Thoracic aorta (tissue), 2 donors: ENCODE results near the gene NUFIP1. TPM values are rescaled to one million over a fixed set of nuclear protein-coding genes. Genes with fewer than 3 reads are reported as not detected.

ENCODE experiments used
- ATAC-seq: fragments of 150-250 bp; one replicate; pipeline ENCODE4 v1.8.0; 2017; ENCODE audit warnings: low read depth; ENCODE audit not compliant: insufficient number of reproducible peaks, low FRiP score
- DNase-seq: peaks from one replicate; pipeline ENCODE4 v3.0.0-alpha.2; 2020; ENCODE audit warnings: low spot score
- H3K27ac ChIP-seq, 2 donors: fragments of 200-600 bp; sonication (generic); 1 replicate in 1 of 2; 2 replicates in 1 of 2; pipeline ENCODE4 v1.5.1; 2016; ENCODE audit warnings: mild to moderate bottlenecking in 2 of 2, moderate library complexity in 2 of 2
- H3K27me3 ChIP-seq: fragments of 200-600 bp; sonication (generic); replicated peaks from 2 replicates; pipeline ENCODE4 v1.6.0; 2016; ENCODE audit warnings: mild to moderate bottlenecking; ENCODE audit not compliant: insufficient read depth
- H3K36me3 ChIP-seq: fragments of 200-600 bp; sonication (generic); one replicate; pipeline ENCODE4 v1.5.1; 2016
- H3K4me1 ChIP-seq, 2 donors: fragments of 200-600 bp; sonication (generic); 1 replicate in 1 of 2; 2 replicates in 1 of 2; pipeline versions ENCODE4 v1.5.1 to v1.6.0; 2016; ENCODE audit warnings: low read depth in 2 of 2, mild to moderate bottlenecking in 1 of 2; ENCODE audit not compliant: control insufficient read depth in 1 of 2
- H3K4me3 ChIP-seq: fragments of 200-600 bp; sonication (generic); 2 replicates; pipeline ENCODE4 v1.5.1; 2016; ENCODE audit warnings: mild to moderate bottlenecking
- H3K9me3 ChIP-seq: fragments of 200-600 bp; sonication (generic); 2 replicates; pipeline ENCODE4 v1.5.1; 2016
- total RNA-seq, 2 donors: library from RNA; depleted of rRNA; stranded (reverse); fragments of >200 nt; gene quantifications; one replicate each; pipeline versions ENCODE4 v1.1.0 to v1.2.3, GENCODE V29; 2016
- TF ChIP-seq, protein P1 (sequence below): fragments of 200-600 bp; sonication (generic); IDR thresholded peaks from one replicate; pipeline ENCODE4 v1.5.1; 2019; ENCODE audit warnings: antibody characterized with exemption

The NUFIP1 gene
- total RNA-seq, 2 donors from 2014 or later, result 0.54 to 4.5 TPM

DNA sequence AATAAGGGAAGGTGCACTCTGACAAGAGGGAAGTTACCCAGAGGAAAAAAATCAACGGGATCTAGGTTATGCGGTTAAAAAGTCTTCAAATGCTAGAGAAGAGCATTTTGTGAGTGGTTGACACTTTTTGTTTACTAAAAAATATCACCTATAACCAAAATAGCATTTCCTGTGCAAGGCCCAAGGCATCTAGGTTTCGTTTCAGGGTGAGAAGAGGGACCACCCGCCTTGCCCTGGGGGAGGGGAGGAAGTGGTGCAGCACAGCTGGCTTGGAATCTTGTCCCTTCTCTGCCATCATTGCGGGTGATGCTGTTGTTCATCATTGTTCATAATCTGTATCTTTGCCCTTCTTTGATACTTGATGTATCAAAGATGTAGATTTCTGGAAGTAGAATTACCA is 80.6 kb downstream of the NUFIP1 start:
- no peak for DNase-seq
- no peaks in the 10 kb centered on the region for H3K9me3 ChIP-seq
- no peaks in the 10 kb centered on the region for H3K36me3 ChIP-seq
- H3K27me3 ChIP-seq, result no peaks in the 10 kb centered on the region
- TF ChIP-seq, protein P1, sequence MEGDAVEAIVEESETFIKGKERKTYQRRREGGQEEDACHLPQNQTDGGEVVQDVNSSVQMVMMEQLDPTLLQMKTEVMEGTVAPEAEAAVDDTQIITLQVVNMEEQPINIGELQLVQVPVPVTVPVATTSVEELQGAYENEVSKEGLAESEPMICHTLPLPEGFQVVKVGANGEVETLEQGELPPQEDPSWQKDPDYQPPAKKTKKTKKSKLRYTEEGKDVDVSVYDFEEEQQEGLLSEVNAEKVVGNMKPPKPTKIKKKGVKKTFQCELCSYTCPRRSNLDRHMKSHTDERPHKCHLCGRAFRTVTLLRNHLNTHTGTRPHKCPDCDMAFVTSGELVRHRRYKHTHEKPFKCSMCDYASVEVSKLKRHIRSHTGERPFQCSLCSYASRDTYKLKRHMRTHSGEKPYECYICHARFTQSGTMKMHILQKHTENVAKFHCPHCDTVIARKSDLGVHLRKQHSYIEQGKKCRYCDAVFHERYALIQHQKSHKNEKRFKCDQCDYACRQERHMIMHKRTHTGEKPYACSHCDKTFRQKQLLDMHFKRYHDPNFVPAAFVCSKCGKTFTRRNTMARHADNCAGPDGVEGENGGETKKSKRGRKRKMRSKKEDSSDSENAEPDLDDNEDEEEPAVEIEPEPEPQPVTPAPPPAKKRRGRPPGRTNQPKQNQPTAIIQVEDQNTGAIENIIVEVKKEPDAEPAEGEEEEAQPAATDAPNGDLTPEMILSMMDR, result no peak
- no peak overlapping the region for H3K4me3 ChIP-seq
- H3K27ac ChIP-seq, result no peak overlapping the region
- H3K4me1 ChIP-seq, result peaks cover 32 to 40% of the 10 kb centered on the region in 2 donors
- ATAC-seq, result no peak

- ATAC-seq (no peak), DNase-seq (no peak)
- no peaks in the 10 kb centered on the region for H3K36me3 ChIP-seq
- no peak overlapping the region for H3K4me3 ChIP-seq
- H3K4me1 ChIP-seq, result peaks cover 32 to 45% of the 10 kb centered on the region in 2 donors
- no peaks in the 10 kb centered on the region for H3K9me3 ChIP-seq
- no peak overlapping the region for H3K27ac ChIP-seq
- TF ChIP-seq, protein P1, result no peak
- no peaks in the 10 kb centered on the region for H3K27me3 ChIP-seq
Measured at GRCh38 chr13:44908266-44908665, 81.0 kb downstream of the NUFIP1 start.

DNA sequence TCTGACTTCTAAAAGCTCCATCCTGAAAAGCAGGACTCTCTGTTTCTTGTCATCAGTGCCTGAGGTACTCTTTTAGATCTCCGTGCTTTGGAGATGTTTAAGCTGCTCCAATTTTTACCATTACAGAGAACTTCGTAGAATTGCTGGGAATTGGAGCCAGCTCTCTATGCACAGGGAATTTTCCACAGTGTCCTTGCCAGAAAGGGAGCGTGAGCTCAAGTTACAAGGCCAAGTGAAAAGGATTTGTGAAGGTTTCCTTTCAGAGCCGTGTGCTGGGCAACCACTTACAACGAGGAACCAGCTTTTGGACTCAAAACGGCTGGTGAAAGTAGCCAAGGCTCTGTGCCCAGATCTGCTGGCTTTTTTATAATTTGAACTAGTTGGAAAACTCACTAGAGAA is 82.6 kb downstream of the NUFIP1 start:
- peak overlapping the region; percentile 37 to 75 for H3K27ac ChIP-seq
- TF ChIP-seq, protein P1, result no peak
- no peaks in the 10 kb centered on the region for H3K9me3 ChIP-seq
- no peaks in the 10 kb centered on the region for H3K36me3 ChIP-seq
- H3K4me1 ChIP-seq, result peaks cover 35 to 51% of the 10 kb centered on the region in 2 donors
- H3K4me3 ChIP-seq, result peak overlapping the region; percentile 36
- no peaks in the 10 kb centered on the region for H3K27me3 ChIP-seq
- ATAC-seq (peak; percentile 21), DNase-seq (no peak)

DNA sequence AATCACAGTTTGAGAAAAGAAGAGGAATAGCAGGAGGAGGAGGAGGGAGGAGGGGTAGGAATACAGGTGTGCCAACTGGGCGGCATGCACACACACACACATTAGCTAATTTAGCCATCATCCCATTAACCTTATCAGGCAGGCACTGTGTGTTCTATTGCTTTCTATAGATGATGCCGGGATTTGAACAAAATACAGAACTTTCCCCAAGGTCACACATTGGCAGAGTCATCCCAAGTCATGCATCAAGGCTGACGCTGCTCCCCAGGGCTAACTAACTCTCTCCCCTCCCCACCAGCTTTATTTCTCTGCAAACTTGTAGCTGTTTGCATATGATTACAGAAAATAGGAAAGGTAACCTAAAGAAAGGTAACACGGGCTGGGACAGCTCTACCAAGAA is 83.0 kb downstream of the NUFIP1 start:
- Histone ChIP-seq H3K27ac (peak overlapping the region; percentile 37 to 75), H3K4me1 (peaks cover 35 to 51% of the 10 kb centered on the region in 2 donors), H3K36me3 (no peaks in the 10 kb centered on the region), H3K4me3 (peak overlapping the region; percentile 36), H3K9me3 (no peaks in the 10 kb centered on the region), H3K27me3 (no peaks in the 10 kb centered on the region)
- DNase-seq (no peak), ATAC-seq (no peak)
- TF ChIP-seq, protein P1, result no peak

- DNase-seq, result no peak
- Histone ChIP-seq H3K9me3 (no peaks in the 10 kb centered on the region), H3K27me3 (no peaks in the 10 kb centered on the region), H3K4me3 (no peak overlapping the region), H3K36me3 (no peaks in the 10 kb centered on the region), H3K27ac (peak overlapping the region in 1 of 2 donors; percentile 73), H3K4me1 (peaks cover 35 to 51% of the 10 kb centered on the region in 2 donors)
- TF ChIP-seq, protein P1, result no peak
- ATAC-seq, result no peak
Measured at GRCh38 chr13:44905556-44905955, 83.7 kb downstream of the NUFIP1 start.
